Measurements from ENCODE around the gene PDK3.

PDK3 gene

DNA sequence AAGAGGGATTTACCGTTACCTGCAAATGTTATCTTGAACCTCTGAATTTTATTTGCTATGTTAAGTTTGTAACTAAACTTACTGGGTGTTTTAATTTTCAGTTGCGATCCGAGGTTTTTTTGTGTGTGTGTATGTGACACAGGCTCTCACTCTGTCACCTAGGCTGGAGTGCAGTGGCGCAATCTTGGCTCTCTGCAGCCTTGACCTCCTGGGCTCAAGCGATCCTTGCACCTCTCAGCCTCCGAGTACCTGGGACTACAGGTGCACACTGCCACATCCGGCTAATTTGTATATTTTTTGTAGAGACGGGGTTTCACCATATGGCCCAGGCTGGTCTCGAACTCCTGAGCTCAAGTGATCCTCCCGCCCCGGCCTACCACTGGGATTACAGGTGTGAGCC lies 18.5 kb downstream of the PDK3 start:
- H3K9me3 ChIP-seq (ENCODE audit: control insufficient read depth, insufficient read depth, low read length): no peaks in the 10 kb centered on the region
- no peak overlapping the region for H3K4me3 ChIP-seq (ENCODE audit: low read depth, low read length)
- no peaks in the 10 kb centered on the region for H3K36me3 ChIP-seq (ENCODE audit: control insufficient read depth, insufficient read depth, low read length)
- no peaks in the 10 kb centered on the region for H3K27me3 ChIP-seq (ENCODE audit: control insufficient read depth, insufficient read depth, low read length)
- no peak overlapping the region for H3K9ac ChIP-seq (ENCODE audit: low read depth, low read length)
- peaks cover 2% of the 10 kb centered on the region for H3K4me1 ChIP-seq (ENCODE audit: control insufficient read depth, insufficient read depth, low read length)

DNA sequence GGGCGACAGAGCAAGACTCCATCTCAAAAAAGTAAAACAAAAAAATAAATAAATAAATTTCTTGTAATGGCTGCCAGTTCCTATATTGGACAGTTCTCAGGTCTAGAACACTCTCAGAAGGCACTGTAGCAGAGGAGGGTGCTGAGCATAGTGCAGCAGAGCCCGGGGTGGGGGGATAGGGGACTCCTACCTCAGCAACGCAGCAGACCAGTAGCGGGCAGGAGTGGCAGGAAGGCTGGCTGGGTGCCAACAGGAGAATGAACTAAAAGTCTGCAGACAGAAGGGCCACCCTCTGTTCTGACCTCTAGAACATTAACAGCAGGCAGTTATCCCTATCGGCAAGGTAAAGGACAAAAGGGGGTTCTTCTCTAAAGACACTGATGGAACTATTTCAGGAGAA lies 20.2 kb downstream of the PDK3 start:
- Histone ChIP-seq H3K36me3 (ENCODE audit: control insufficient read depth, insufficient read depth, low read length) (no peaks in the 10 kb centered on the region), H3K4me1 (ENCODE audit: control insufficient read depth, insufficient read depth, low read length) (peaks cover 2% of the 10 kb centered on the region), H3K9ac (ENCODE audit: low read depth, low read length) (no peak overlapping the region)

DNA sequence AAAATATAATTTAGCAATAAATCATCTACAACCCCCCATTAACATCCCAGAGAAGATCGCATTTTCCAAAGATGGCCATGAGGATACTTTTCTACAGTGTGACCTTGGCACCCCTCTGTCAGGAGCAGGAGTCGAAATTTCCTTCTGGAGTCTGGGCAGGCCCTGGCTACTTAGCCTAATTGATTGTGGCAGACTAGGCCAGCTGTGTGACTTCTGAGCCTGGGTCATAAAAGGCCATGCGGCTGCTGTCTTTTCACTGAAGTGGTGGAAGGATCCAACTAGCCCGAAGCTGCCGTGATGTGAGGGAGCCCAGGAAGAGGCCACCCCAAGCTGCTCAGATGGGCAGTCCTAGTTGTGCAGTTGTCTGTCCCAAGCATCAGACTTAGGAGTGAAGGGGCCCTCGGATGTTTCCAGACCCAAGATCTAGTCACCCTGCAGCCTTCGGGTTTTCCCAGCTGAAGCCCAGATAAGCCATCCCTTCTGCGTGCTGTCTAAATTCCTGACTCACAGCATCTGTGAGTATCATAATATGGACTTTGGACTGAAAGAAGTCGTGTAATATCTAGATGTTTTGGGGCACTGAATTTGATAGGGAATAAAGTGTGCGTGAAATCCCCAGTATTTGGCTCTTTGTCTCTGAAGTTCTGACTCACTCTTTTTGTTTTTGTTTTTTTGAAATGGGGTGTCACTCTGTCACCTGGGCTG lies 21.0 kb downstream of the PDK3 start:
- no peak overlapping the region for H3K4me3 ChIP-seq (ENCODE audit: low read depth, low read length)
- H3K9me3 ChIP-seq (ENCODE audit: control insufficient read depth, insufficient read depth, low read length): no peaks in the 10 kb centered on the region
- H3K4me1 ChIP-seq (ENCODE audit: control insufficient read depth, insufficient read depth, low read length): peaks cover 2% of the 10 kb centered on the region
- H3K27me3 ChIP-seq (ENCODE audit: control insufficient read depth, insufficient read depth, low read length): no peaks in the 10 kb centered on the region
- H3K9ac ChIP-seq (ENCODE audit: low read depth, low read length): no peak overlapping the region
- H3K36me3 ChIP-seq (ENCODE audit: control insufficient read depth, insufficient read depth, low read length): no peaks in the 10 kb centered on the region

More for the DNA sequence above, 20.2 kb downstream of the PDK3 start:
- H3K4me3 ChIP-seq (ENCODE audit: low read depth, low read length): no peak overlapping the region
- H3K9me3 ChIP-seq (ENCODE audit: control insufficient read depth, insufficient read depth, low read length): no peaks in the 10 kb centered on the region
- H3K27me3 ChIP-seq (ENCODE audit: control insufficient read depth, insufficient read depth, low read length): no peaks in the 10 kb centered on the region

DNA sequence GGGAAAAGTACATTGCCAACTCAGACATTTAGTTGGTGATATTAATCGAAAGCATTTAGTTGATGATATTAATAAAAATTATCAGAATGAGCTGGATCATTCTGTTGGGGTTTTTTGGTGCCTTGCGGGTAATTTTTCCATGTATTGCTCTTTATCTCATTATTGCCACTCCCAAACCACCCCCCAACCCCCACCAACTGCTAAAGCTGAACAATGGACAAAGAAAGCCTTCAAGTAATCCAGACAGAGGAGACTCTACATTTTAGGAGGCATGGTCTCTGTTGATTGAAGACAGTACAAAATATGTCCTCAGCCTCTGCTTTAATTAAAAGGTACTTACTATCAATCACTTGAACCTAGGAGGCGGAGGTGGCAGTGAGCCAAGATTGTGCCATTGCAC lies 22.5 kb downstream of the PDK3 start:
- Histone ChIP-seq H3K36me3 (ENCODE audit: control insufficient read depth, insufficient read depth, low read length) (no peaks in the 10 kb centered on the region), H3K27me3 (ENCODE audit: control insufficient read depth, insufficient read depth, low read length) (no peaks in the 10 kb centered on the region), H3K9ac (ENCODE audit: low read depth, low read length) (no peak overlapping the region), H3K4me3 (ENCODE audit: low read depth, low read length) (no peak overlapping the region), H3K9me3 (ENCODE audit: control insufficient read depth, insufficient read depth, low read length) (no peaks in the 10 kb centered on the region), H3K4me1 (ENCODE audit: control insufficient read depth, insufficient read depth, low read length) (peaks cover 6% of the 10 kb centered on the region)

DNA sequence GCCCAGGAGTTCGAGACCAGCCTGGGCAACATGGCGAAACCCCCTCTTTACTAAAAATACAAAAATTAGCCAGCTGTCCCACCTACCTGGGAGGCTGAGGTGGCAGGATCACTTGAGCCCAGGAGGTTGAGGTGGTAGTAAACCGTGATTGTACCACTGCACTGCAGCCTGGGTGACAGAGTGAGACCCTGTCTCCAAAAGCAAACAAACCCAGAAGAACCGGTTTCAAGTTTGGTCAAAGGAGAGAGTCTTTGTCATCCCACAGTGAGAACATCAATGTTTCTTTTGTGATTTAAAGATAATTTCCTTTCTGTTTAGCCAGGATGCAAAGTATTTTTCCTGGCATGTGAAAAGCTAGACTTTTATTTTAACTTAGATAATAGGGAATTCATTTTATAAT lies 26.7 kb downstream of the PDK3 start:
- H3K27me3 ChIP-seq (ENCODE audit: control insufficient read depth, insufficient read depth, low read length): no peaks in the 10 kb centered on the region
- no peak overlapping the region for H3K4me3 ChIP-seq (ENCODE audit: low read depth, low read length)
- peaks cover 30% of the 10 kb centered on the region for H3K4me1 ChIP-seq (ENCODE audit: control insufficient read depth, insufficient read depth, low read length)
- no peak overlapping the region for H3K9ac ChIP-seq (ENCODE audit: low read depth, low read length)
- no peaks in the 10 kb centered on the region for H3K9me3 ChIP-seq (ENCODE audit: control insufficient read depth, insufficient read depth, low read length)
- no peaks in the 10 kb centered on the region for H3K36me3 ChIP-seq (ENCODE audit: control insufficient read depth, insufficient read depth, low read length)

DNA sequence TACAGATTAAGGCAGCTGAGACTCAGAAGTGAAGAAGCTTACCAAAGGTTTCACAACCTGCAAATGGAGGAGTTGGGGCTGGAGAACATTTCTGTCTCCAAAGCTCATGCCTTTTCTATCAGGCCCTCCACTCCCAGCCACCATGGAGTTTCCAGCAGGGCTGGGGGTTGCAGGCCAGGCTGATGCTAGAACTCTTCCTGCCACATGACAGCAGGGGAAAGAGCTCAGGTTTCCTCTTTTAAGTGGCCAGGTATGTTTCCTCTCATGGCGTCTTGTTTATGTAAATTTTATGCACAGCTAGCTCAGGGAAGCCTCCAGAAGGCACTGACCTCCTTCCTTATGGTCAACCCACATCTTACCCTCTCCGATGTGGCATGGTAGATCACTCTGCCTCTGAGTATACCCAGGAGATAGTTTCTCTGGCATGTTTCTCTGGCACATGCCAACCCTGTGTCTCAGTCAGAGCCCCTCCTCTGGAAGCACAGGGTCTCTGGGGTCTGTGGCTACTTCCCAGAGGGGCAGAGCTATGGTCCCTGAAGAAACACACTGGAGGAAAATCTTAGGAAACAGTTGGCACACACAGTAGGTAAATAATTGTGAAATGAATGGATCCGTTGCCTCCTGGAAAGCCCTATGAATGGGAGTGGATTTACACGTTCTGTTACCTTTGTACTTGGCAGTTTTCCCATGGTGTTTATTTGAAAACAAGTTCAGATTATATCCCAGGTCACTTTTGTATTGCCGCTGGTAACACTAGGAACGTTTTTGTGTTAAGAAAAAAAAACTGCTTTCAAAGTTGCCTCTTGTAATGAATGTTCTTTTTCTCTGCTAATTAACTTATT lies 28.9 kb downstream of the PDK3 start:
- Histone ChIP-seq H3K4me3 (ENCODE audit: low read depth, low read length) (no peak overlapping the region), H3K27me3 (ENCODE audit: control insufficient read depth, insufficient read depth, low read length) (no peaks in the 10 kb centered on the region), H3K9me3 (ENCODE audit: control insufficient read depth, insufficient read depth, low read length) (no peaks in the 10 kb centered on the region), H3K36me3 (ENCODE audit: control insufficient read depth, insufficient read depth, low read length) (no peaks in the 10 kb centered on the region), H3K9ac (ENCODE audit: low read depth, low read length) (no peak overlapping the region), H3K4me1 (ENCODE audit: control insufficient read depth, insufficient read depth, low read length) (peaks cover 28% of the 10 kb centered on the region)

DNA sequence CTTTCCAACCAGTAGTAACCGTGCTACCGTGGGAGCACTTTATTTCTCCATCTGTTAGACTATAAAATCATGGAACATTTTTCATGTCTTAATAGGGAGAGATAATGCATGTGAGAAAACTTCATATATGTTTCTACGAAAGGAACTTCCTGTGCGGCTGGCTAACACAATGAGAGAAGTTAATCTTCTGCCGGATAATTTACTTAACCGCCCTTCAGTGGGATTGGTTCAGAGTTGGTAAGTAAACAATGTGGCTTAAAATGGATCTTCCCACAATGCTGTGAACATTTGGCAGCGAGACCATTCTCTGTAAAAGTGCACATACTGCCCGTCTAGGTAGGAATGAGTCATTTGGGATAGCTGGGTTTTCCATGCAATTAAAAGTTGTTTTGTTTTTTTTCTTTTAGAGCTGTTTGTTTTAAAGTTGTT lies 29.6 kb downstream of the PDK3 start:
- H3K4me3 ChIP-seq (ENCODE audit: low read depth, low read length): no peak overlapping the region
- H3K27me3 ChIP-seq (ENCODE audit: control insufficient read depth, insufficient read depth, low read length): no peaks in the 10 kb centered on the region
- H3K36me3 ChIP-seq (ENCODE audit: control insufficient read depth, insufficient read depth, low read length): no peaks in the 10 kb centered on the region
- H3K4me1 ChIP-seq (ENCODE audit: control insufficient read depth, insufficient read depth, low read length): peaks cover 28% of the 10 kb centered on the region
- H3K9me3 ChIP-seq (ENCODE audit: control insufficient read depth, insufficient read depth, low read length): no peaks in the 10 kb centered on the region
- H3K9ac ChIP-seq (ENCODE audit: low read depth, low read length): no peak overlapping the region

DNA sequence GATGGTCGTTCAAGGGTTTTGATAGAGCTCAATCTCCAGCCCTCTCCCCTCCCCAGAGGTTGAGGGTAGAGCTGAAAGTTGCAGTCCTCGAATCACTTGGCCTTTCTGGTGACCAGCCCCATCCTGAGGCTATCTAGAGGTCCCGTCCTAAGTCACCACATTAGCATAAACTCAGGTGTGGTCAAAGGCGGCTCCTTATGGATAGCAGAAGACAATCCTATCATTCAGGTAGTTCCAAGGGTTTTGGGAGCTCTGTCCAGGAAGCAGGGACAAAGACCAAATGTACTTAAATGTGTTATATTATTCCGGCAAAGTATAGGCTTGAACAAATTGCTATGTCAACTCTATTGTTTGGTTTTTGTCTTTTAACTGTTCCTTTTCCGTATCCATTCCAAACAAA lies 30.6 kb downstream of the PDK3 start:
- Histone ChIP-seq H3K27me3 (ENCODE audit: control insufficient read depth, insufficient read depth, low read length) (no peaks in the 10 kb centered on the region), H3K36me3 (ENCODE audit: control insufficient read depth, insufficient read depth, low read length) (no peaks in the 10 kb centered on the region), H3K9me3 (ENCODE audit: control insufficient read depth, insufficient read depth, low read length) (no peaks in the 10 kb centered on the region), H3K4me1 (ENCODE audit: control insufficient read depth, insufficient read depth, low read length) (peaks cover 28% of the 10 kb centered on the region), H3K4me3 (ENCODE audit: low read depth, low read length) (no peak overlapping the region), H3K9ac (ENCODE audit: low read depth, low read length) (no peak overlapping the region)

DNA sequence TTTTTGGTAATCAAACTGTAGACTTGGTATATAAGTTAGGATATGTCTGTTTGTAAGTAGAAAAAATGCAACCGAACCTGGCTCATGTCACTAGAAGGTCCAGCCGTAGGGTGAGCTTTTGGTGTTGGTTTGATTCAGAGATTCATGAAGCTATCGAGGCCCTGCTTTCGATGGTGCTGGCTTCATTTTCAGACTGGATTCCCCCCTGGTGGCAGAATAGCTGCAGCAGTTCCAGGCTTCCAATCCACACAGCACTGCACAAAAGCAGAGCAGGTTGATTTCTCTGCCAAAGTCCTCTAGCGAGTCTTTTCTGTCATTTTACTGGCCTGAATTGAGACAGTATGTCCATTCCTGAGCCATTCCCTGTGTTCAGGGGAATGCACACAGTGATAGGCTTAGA lies 33.1 kb downstream of the PDK3 start:
- H3K9ac ChIP-seq (ENCODE audit: low read depth, low read length): no peak overlapping the region

DNA sequence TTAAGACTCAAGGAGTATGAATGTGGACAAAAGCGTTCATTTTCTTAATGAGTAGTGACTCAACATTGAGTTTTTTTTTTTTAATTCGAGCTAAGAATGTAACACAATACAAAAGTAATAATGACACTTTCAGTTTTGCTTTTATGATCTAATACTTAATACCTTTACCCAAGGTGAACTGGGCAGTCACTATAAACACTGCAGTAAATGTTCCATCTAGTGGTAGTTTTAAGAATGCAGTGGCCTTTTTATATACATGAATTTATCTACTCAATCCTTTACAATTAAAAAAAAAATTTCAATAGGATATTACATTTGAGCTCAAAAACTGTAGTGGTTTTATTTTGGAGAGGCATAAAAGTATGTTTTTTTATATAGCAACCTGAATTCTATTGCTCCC lies 33.9 kb downstream of the PDK3 start:
- Histone ChIP-seq H3K27me3 (ENCODE audit: control insufficient read depth, insufficient read depth, low read length) (no peaks in the 10 kb centered on the region), H3K9ac (ENCODE audit: low read depth, low read length) (no peak overlapping the region), H3K4me3 (ENCODE audit: low read depth, low read length) (no peak overlapping the region), H3K9me3 (ENCODE audit: control insufficient read depth, insufficient read depth, low read length) (no peaks in the 10 kb centered on the region), H3K4me1 (ENCODE audit: control insufficient read depth, insufficient read depth, low read length) (peaks cover 14% of the 10 kb centered on the region), H3K36me3 (ENCODE audit: control insufficient read depth, insufficient read depth, low read length) (no peaks in the 10 kb centered on the region)

More for the DNA sequence above, 33.1 kb downstream of the PDK3 start:
- Histone ChIP-seq H3K27me3 (ENCODE audit: control insufficient read depth, insufficient read depth, low read length) (no peaks in the 10 kb centered on the region), H3K4me1 (ENCODE audit: control insufficient read depth, insufficient read depth, low read length) (peaks cover 22% of the 10 kb centered on the region), H3K9me3 (ENCODE audit: control insufficient read depth, insufficient read depth, low read length) (no peaks in the 10 kb centered on the region), H3K36me3 (ENCODE audit: control insufficient read depth, insufficient read depth, low read length) (no peaks in the 10 kb centered on the region), H3K4me3 (ENCODE audit: low read depth, low read length) (no peak overlapping the region)

DNA sequence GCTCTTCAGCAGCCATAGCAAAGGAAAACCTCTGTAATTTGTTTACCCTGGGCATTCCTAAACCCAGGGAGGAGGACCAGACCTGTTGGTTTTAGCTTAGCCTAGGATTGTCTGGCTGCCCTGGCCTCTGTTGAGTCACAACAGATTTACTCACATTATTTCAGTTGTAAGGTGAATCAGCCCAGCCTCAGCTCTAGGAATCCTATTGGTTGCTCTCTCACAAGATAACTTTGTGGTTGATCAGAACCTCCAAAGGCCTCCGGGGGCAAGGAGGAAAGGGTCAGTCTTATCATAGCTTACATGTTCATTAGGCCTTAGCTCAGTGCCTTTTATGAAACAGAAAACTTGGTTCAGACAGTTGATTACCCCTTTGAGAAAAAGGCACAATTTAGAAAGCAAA lies 41.0 kb downstream of the PDK3 start:
- no peaks in the 10 kb centered on the region for H3K27me3 ChIP-seq (ENCODE audit: control insufficient read depth, insufficient read depth, low read length)
- H3K4me1 ChIP-seq (ENCODE audit: control insufficient read depth, insufficient read depth, low read length): no peaks in the 10 kb centered on the region
- no peaks in the 10 kb centered on the region for H3K9me3 ChIP-seq (ENCODE audit: control insufficient read depth, insufficient read depth, low read length)
- H3K36me3 ChIP-seq (ENCODE audit: control insufficient read depth, insufficient read depth, low read length): no peaks in the 10 kb centered on the region
- H3K4me3 ChIP-seq (ENCODE audit: low read depth, low read length): no peak overlapping the region
- H3K9ac ChIP-seq (ENCODE audit: low read depth, low read length): no peak overlapping the region

DNA sequence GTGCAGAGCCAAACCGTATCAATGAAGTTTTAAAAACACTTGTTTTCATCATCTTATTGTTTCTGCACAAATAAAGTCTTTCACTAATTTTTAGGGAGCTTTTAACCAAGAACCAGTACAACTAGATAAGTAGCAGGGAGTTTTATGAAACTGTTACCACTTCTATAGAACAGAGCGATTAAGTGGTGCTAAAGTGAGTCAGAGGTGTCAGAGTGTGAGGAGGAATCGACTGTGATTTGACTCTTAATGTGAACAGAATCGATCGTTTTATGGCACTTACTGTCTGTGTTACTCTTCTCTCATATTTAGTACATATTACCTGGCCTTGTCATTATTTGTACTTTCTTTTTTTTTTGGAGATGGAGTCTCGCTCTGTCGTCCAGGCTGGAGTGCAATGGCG lies 43.3 kb downstream of the PDK3 start:
- no peak overlapping the region for H3K4me3 ChIP-seq (ENCODE audit: low read depth, low read length)
- no peaks in the 10 kb centered on the region for H3K36me3 ChIP-seq (ENCODE audit: control insufficient read depth, insufficient read depth, low read length)
- H3K9me3 ChIP-seq (ENCODE audit: control insufficient read depth, insufficient read depth, low read length): no peaks in the 10 kb centered on the region
- no peaks in the 10 kb centered on the region for H3K27me3 ChIP-seq (ENCODE audit: control insufficient read depth, insufficient read depth, low read length)
- no peaks in the 10 kb centered on the region for H3K4me1 ChIP-seq (ENCODE audit: control insufficient read depth, insufficient read depth, low read length)
- H3K9ac ChIP-seq (ENCODE audit: low read depth, low read length): no peak overlapping the region
